COLO829 (cell line): ENCODE data around the gene ABCA12.

Experiments
- DNase-seq: peaks from one replicate; pipeline ENCODE4 v3.0.0; 2012; ENCODE audit warnings: low spot score

The ABCA12 gene

GRCh38 chr2:215032153-215032552, 106.3 kb downstream of the ABCA12 start:
- no peak for DNase-seq

GRCh38 chr2:215031321-215031720, 107.1 kb downstream of the ABCA12 start:
- DNase-seq, result no peak

GRCh38 chr2:215029936-215030335, 108.5 kb downstream of the ABCA12 start:
- DNase-seq, result no peak

- DNase-seq, result no peak
Measured at GRCh38 chr2:215028231-215028630, 110.2 kb downstream of the ABCA12 start.

GRCh38 chr2:215027779-215028178, 110.6 kb downstream of the ABCA12 start:
- DNase-seq, result no peak

GRCh38 chr2:215022910-215023309, 115.5 kb downstream of the ABCA12 start:
- no peak for DNase-seq

GRCh38 chr2:215022418-215022817, 116.0 kb downstream of the ABCA12 start:
- DNase-seq, result peak; percentile 14

- DNase-seq, result no peak
Measured at GRCh38 chr2:215020283-215020682, 118.1 kb downstream of the ABCA12 start.

GRCh38 chr2:215019521-215020145, 118.8 kb downstream of the ABCA12 start:
- DNase-seq, result no peak

- DNase-seq, result no peak
Measured at GRCh38 chr2:215019085-215019484, 119.3 kb downstream of the ABCA12 start.

GRCh38 chr2:215015421-215015820, 123.0 kb downstream of the ABCA12 start:
- no peak for DNase-seq

- DNase-seq, result no peak
Measured at GRCh38 chr2:215010390-215010789, 128.0 kb downstream of the ABCA12 start.

GRCh38 chr2:215003001-215003400, 135.4 kb downstream of the ABCA12 start:
- DNase-seq, result no peak

GRCh38 chr2:215002500-215002899, 135.9 kb downstream of the ABCA12 start:
- peak; percentile 31 for DNase-seq

GRCh38 chr2:215000721-215001120, 137.7 kb downstream of the ABCA12 start:
- no peak for DNase-seq

GRCh38 chr2:214995926-214996670, 142.3 kb downstream of the ABCA12 start:
- DNase-seq, result no peak

GRCh38 chr2:214995409-214995808, 143.0 kb downstream of the ABCA12 start:
- no peak for DNase-seq

- no peak for DNase-seq
Measured at GRCh38 chr2:214992911-214993310, 145.5 kb downstream of the ABCA12 start.

- no peak for DNase-seq
Measured at GRCh38 chr2:214989187-214989586, 149.2 kb downstream of the ABCA12 start.

- no peak for DNase-seq
Measured at GRCh38 chr2:214987261-214987660, 151.2 kb downstream of the ABCA12 start.

- DNase-seq, result no peak
Measured at GRCh38 chr2:214985619-214986018, 152.8 kb downstream of the ABCA12 start.

GRCh38 chr2:214966420-214966819, 172.0 kb downstream of the ABCA12 start:
- no peak for DNase-seq

GRCh38 chr2:214960677-214961076, 177.7 kb downstream of the ABCA12 start:
- no peak for DNase-seq

GRCh38 chr2:214946949-214947348, 191.5 kb downstream of the ABCA12 start:
- no peak for DNase-seq
